Lower lobe of right lung (tissue), 2 donors: ENCODE data around the gene PNPLA1. TPM values are rescaled to one million over a fixed set of nuclear protein-coding genes. Genes with fewer than 3 reads are reported as not detected.

Experiments used
- ATAC-seq, 2 donors: fragments of 200-7000 bp; cut with Tn5 transposase; one replicate each; pipeline ENCODE4 v1.9.1; 2020 to 2022; ENCODE audit warnings: mild to moderate bottlenecking in 2 of 2, moderate library complexity in 2 of 2
- DNase-seq: peaks from one replicate; pipeline ENCODE4 v3.0.0-alpha.2; 2020
- H3K27ac ChIP-seq: fragments of 200-600 bp; one replicate; pipeline ENCODE4 v1.8.0; 2022
- H3K27me3 ChIP-seq: fragments of 200-600 bp; one replicate; pipeline ENCODE4 v1.8.0; 2022; ENCODE audit warnings: low read depth
- H3K36me3 ChIP-seq: fragments of 200-600 bp; one replicate; pipeline ENCODE4 v1.8.0; 2022; ENCODE audit warnings: mild to moderate bottlenecking
- H3K4me1 ChIP-seq: fragments of 200-600 bp; one replicate; pipeline ENCODE4 v1.8.0; 2022
- H3K4me3 ChIP-seq: fragments of 200-600 bp; one replicate; pipeline ENCODE4 v1.8.0; 2022; ENCODE audit warnings: mild to moderate bottlenecking
- H3K9me3 ChIP-seq: fragments of 200-600 bp; one replicate; pipeline ENCODE4 v1.8.0; 2022
- intact Hi-C: fragments of 100-400 bp; cut with DNase I; formaldehyde crosslinking; loops from one replicate; pipeline ENCODE4 v1.11.0; 2022
- total RNA-seq: library from RNA; stranded (reverse); fragmentation: NEBNext Ultra II Directional; extraction: Animal tissue kit (Norgen Biotek cat#: 25700); gene quantifications from one replicate; pipeline ENCODE4 v1.2.1, GENCODE V29; 2021
- TF ChIP-seq, protein P1 (sequence below): fragments of 200-600 bp; IDR thresholded peaks from one replicate; pipeline ENCODE4 v1.8.0; 2022; ENCODE audit warnings: antibody characterized with exemption, mild to moderate bottlenecking
- donor health status: DM: no; HTN: yes; CAD: no; lungs with severe emphysema.

The PNPLA1 gene
- total RNA-seq, 1 donor from 2014 or later, result 0.27 TPM

- DNase-seq (no peak), ATAC-seq (no peak)
- Histone ChIP-seq H3K27me3 (no peaks in the 10 kb centered on the region), H3K4me3 (no peak overlapping the region), H3K27ac (no peak overlapping the region), H3K36me3 (no peaks in the 10 kb centered on the region), H3K9me3 (no peaks in the 10 kb centered on the region), H3K4me1 (peaks cover 17% of the 10 kb centered on the region)
- intact Hi-C loops, result no loop called here
- TF ChIP-seq, protein P1, sequence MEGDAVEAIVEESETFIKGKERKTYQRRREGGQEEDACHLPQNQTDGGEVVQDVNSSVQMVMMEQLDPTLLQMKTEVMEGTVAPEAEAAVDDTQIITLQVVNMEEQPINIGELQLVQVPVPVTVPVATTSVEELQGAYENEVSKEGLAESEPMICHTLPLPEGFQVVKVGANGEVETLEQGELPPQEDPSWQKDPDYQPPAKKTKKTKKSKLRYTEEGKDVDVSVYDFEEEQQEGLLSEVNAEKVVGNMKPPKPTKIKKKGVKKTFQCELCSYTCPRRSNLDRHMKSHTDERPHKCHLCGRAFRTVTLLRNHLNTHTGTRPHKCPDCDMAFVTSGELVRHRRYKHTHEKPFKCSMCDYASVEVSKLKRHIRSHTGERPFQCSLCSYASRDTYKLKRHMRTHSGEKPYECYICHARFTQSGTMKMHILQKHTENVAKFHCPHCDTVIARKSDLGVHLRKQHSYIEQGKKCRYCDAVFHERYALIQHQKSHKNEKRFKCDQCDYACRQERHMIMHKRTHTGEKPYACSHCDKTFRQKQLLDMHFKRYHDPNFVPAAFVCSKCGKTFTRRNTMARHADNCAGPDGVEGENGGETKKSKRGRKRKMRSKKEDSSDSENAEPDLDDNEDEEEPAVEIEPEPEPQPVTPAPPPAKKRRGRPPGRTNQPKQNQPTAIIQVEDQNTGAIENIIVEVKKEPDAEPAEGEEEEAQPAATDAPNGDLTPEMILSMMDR, result no peak
Measured at GRCh38 chr6:36305885-36306284, 36.0 kb downstream of the PNPLA1 start.

DNA sequence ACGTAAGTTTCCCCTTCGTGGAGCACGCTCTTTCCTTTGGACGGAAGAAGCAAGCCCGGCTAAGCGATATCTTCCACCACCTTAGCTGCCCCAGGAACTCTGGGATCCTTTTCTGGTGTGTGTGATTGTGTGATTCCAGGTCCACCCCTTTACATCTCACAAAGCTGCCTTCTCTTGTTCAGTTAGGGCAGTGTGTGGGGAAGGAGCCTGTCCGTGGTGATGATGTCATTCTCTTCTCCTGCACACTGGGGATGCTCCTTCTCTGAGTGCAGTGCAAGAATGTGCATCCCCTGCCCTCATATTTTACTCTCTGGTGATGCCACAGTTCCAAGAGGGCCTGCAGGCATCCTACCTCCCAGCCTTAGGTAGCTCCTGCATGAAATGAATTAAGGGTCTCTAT, 36.5 kb downstream of the PNPLA1 start:
- ATAC-seq (no peak), DNase-seq (no peak)
- Histone ChIP-seq H3K36me3 (no peaks in the 10 kb centered on the region), H3K27ac (no peak overlapping the region), H3K4me3 (no peak overlapping the region), H3K27me3 (no peaks in the 10 kb centered on the region), H3K4me1 (peaks cover 15% of the 10 kb centered on the region), H3K9me3 (no peaks in the 10 kb centered on the region)
- TF ChIP-seq, protein P1, result no peak
- intact Hi-C loops, result no loop called here

GRCh38 chr6:36308514-36308913, 38.7 kb downstream of the PNPLA1 start:
- no peaks in the 10 kb centered on the region for H3K36me3 ChIP-seq
- no peak overlapping the region for H3K27ac ChIP-seq
- no peaks in the 10 kb centered on the region for H3K27me3 ChIP-seq
- no peaks in the 10 kb centered on the region for H3K4me1 ChIP-seq
- no peak for ATAC-seq
- H3K9me3 ChIP-seq, result no peaks in the 10 kb centered on the region
- intact Hi-C loops, result no loop called here
- TF ChIP-seq, protein P1, result no peak
- DNase-seq, result no peak
- H3K4me3 ChIP-seq, result no peak overlapping the region

- ATAC-seq (no peak), DNase-seq (no peak)
- TF ChIP-seq, protein P1, result no peak
- Histone ChIP-seq H3K27ac (no peak overlapping the region), H3K36me3 (no peaks in the 10 kb centered on the region), H3K4me1 (no peaks in the 10 kb centered on the region), H3K27me3 (no peaks in the 10 kb centered on the region), H3K9me3 (no peaks in the 10 kb centered on the region), H3K4me3 (no peak overlapping the region)
- intact Hi-C loops, result no loop called here
Measured at GRCh38 chr6:36309203-36309602, 39.3 kb downstream of the PNPLA1 start.

DNA sequence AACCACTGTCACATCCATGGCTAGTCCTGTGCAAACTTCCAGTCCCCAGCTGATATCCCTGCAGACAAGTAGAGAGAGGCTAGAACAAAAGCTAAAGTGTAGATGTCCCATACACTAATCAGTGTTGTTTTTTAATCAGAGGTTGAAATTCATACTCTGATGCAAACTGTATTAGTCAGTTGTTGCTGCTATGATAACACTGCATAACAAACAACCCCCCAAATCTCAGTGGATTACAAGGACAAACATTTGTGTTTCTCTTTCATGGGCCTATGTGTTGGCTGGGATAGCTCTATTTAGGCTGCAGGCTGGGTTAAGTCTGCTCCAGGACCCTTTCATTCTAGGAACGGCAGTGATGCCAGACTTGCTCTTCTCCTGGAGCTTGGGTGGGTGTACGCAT, 40.0 kb downstream of the PNPLA1 start:
- no peak overlapping the region for H3K27ac ChIP-seq

More for the DNA sequence above, 40.0 kb downstream of the PNPLA1 start:
- no peak overlapping the region for H3K4me3 ChIP-seq
- DNase-seq, result no peak
- no peaks in the 10 kb centered on the region for H3K9me3 ChIP-seq
- TF ChIP-seq, protein P1, result no peak
- intact Hi-C loops, result no loop called here
- H3K36me3 ChIP-seq, result no peaks in the 10 kb centered on the region
- ATAC-seq, result no peak
- H3K27me3 ChIP-seq, result no peaks in the 10 kb centered on the region
- no peaks in the 10 kb centered on the region for H3K4me1 ChIP-seq
